Measurements from ENCODE around the gene MRPS30.

DNA sequence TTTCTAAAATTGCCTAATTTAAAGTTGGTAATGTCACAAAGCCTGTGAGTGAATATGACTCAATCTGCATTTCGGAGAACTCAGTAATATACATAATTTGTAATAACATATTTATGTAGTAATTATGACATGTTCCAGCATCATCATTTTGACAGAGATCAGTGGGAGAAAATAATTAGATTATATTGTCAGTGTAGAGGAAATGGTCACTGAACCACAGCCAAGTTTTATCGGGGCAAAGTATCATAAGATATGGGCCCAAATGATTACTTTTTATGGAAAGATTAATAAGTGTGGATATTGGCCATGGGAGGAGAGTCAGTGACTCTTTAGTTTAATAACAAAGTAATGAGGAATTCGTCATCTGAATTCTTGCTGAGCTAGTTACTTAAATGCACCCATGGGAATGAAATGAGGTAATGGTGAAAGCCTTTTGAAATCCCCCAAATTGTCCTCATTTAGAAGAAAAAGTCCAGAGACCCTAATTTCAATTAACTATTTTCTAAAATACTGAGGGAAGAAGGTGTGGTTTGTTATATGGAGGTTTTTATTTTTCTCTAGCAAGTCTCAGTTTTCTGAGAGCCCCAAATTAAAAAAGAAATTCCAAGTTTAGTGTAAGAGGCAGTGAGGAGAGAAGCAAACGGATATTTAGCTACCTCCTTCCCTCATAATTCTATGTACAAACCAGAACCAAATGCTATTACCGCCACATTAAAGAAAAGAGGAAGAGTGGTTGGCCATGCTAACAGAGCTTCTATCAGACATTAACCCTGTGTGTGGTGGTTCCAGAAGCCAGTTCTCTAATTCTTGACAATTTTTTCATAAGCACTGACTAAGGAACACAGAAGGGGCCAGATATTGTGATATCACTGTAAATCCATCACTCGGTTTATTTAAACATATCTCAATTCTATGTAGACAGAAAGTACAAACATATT is 37.7 kb upstream of the MRPS30 start:
- TF ChIP-seq EZH2phosphoT487 (IDR thresholded peaks at IDR 0.05; ENCODE audit: borderline replicate concordance, low read depth, low read length) (no peak), CTCF (conservative IDR thresholded peaks at IDR 0.05; ENCODE audit: low read length) (no peak)
